HepG2 (cell line): ENCODE results near the gene CLPTM1. TPM values are rescaled to one million over a fixed set of nuclear protein-coding genes. Genes with fewer than 3 reads are reported as not detected.

Source experiments
- ARNT2 ChIP-seq: sonication (generic); formaldehyde crosslinking; IDR thresholded peaks from 2 replicates; pipeline ENCODE4 v1.8.0; 2022; ENCODE audit warnings: mild to moderate bottlenecking, low read depth, missing genetic modification reagents, moderate library complexity
- ASH2L ChIP-seq: fragments of 300-600, 200-600 bp; sonication (generic); IDR thresholded peaks from 2 replicates; pipeline ENCODE4 v1.7.0; 2017; ENCODE audit warnings: low read depth, mild to moderate bottlenecking, moderate library complexity, mixed read lengths, low read length; ENCODE audit not compliant: insufficient read length
- ATF7 ChIP-seq, 2 experiments: fragments of 450-650 bp in 1 of 2; sonication (generic) in 1 of 2; formaldehyde crosslinking in 1 of 2; IDR thresholded peaks; 2 replicates each; pipeline versions ENCODE4 v1.4.0 to v1.6.1; 2016 to 2020; ENCODE audit warnings: antibody characterized with exemption in 1 of 2, mild to moderate bottlenecking in 1 of 2, missing genetic modification reagents in 1 of 2
- CC2D1A ChIP-seq: sonication (generic); formaldehyde crosslinking; IDR thresholded peaks from 2 replicates; pipeline ENCODE4 v1.8.1; 2023; ENCODE audit warnings: mild to moderate bottlenecking, missing genetic modification reagents
- CREBL2 ChIP-seq: sonication (generic); formaldehyde crosslinking; IDR thresholded peaks from 2 replicates; pipeline ENCODE4 v1.8.1; 2023; ENCODE audit warnings: missing genetic modification reagents, mild to moderate bottlenecking, borderline replicate concordance
- DR1 ChIP-seq: sonication (generic); formaldehyde crosslinking; IDR thresholded peaks from 2 replicates; pipeline ENCODE4 v1.8.0; 2021; ENCODE audit warnings: mild to moderate bottlenecking, missing genetic modification reagents, inconsistent platforms
- HNF4A ChIP-seq: sonication (generic); formaldehyde crosslinking; IDR thresholded peaks from 2 replicates; pipeline ENCODE4 v1.4.0; 2020; ENCODE audit warnings: missing genetic modification reagents
- ISL2 ChIP-seq: sonication (generic); formaldehyde crosslinking; IDR thresholded peaks from 2 replicates; pipeline ENCODE4 v1.5.0; 2020; ENCODE audit warnings: missing genetic modification reagents
- MAFG ChIP-seq: sonication (generic); formaldehyde crosslinking; IDR thresholded peaks from 2 replicates; pipeline ENCODE4 v1.5.1; 2020; ENCODE audit warnings: mild to moderate bottlenecking, missing genetic modification reagents
- MBNL3 ChIP-seq: fragments of 250-450 bp; sonication (Bioruptor Pico); conservative IDR thresholded peaks from 2 replicates; pipeline ENCODE4 v1.8.0; 2022; ENCODE audit warnings: mild to moderate bottlenecking, inconsistent platforms
- MXD3 ChIP-seq: IDR thresholded peaks from 2 replicates; pipeline ENCODE4 v1.6.1; 2016; ENCODE audit warnings: mild to moderate bottlenecking, missing biosample characterization, missing genetic modification reagents
- NFIB ChIP-seq: sonication (generic); formaldehyde crosslinking; IDR thresholded peaks from 2 replicates; pipeline ENCODE4 v1.9.0; 2021; ENCODE audit warnings: missing genetic modification reagents, mild to moderate bottlenecking, borderline replicate concordance
- SNAI1 ChIP-seq: sonication (generic); formaldehyde crosslinking; IDR thresholded peaks from 2 replicates; pipeline ENCODE4 v1.5.0; 2020; ENCODE audit warnings: mild to moderate bottlenecking, missing genetic modification reagents, borderline replicate concordance
- SP140L ChIP-seq: sonication (generic); formaldehyde crosslinking; IDR thresholded peaks from 2 replicates; pipeline ENCODE4 v1.4.0; 2020; ENCODE audit warnings: missing genetic modification reagents, borderline replicate concordance
- SP2 ChIP-seq: sonication (generic); formaldehyde crosslinking; IDR thresholded peaks from 2 replicates; pipeline ENCODE4 v1.5.1; 2020; ENCODE audit warnings: mild to moderate bottlenecking, missing genetic modification reagents
- SRY ChIP-seq: sonication (generic); formaldehyde crosslinking; IDR thresholded peaks from 2 replicates; pipeline ENCODE4 v1.8.0; 2022; ENCODE audit warnings: mild to moderate bottlenecking, missing genetic modification reagents
- ZBTB14 ChIP-seq: sonication (generic); formaldehyde crosslinking; IDR thresholded peaks from 2 replicates; pipeline ENCODE4 v1.4.0; 2020; ENCODE audit warnings: missing genetic modification reagents
- ZFY ChIP-seq: sonication (generic); formaldehyde crosslinking; IDR thresholded peaks from 2 replicates; pipeline ENCODE4 v1.4.0; 2020; ENCODE audit warnings: missing genetic modification reagents
- ZNF253 ChIP-seq: sonication (generic); formaldehyde crosslinking; IDR thresholded peaks from 2 replicates; pipeline ENCODE4 v1.8.0; 2022; ENCODE audit warnings: mild to moderate bottlenecking, missing genetic modification reagents, borderline replicate concordance
- ZNF331 ChIP-seq: sonication (generic); formaldehyde crosslinking; IDR thresholded peaks from 2 replicates; pipeline ENCODE4 v1.4.0; 2020; ENCODE audit warnings: missing genetic modification reagents
- ZNF383 ChIP-seq: sonication (generic); formaldehyde crosslinking; IDR thresholded peaks from 2 replicates; pipeline ENCODE4 v1.4.0; 2020; ENCODE audit warnings: missing genetic modification reagents, mild to moderate bottlenecking, borderline replicate concordance
- ZNF558 ChIP-seq: sonication (generic); formaldehyde crosslinking; IDR thresholded peaks from 2 replicates; pipeline ENCODE4 v1.9.0; 2022; ENCODE audit warnings: mild to moderate bottlenecking, missing genetic modification reagents, borderline replicate concordance
- ZNF569 ChIP-seq: sonication (generic); formaldehyde crosslinking; IDR thresholded peaks from 2 replicates; pipeline ENCODE4 v1.5.0; 2020; ENCODE audit warnings: mild to moderate bottlenecking, missing genetic modification reagents, moderate library complexity, borderline replicate concordance
- ZNF619 ChIP-seq: sonication (generic); formaldehyde crosslinking; IDR thresholded peaks from 2 replicates; pipeline ENCODE4 v1.4.0; 2020; ENCODE audit warnings: mild to moderate bottlenecking, missing genetic modification reagents
- ZNF784 ChIP-seq: sonication (generic); formaldehyde crosslinking; IDR thresholded peaks from 2 replicates; pipeline ENCODE4 v1.5.1; 2020; ENCODE audit warnings: missing genetic modification reagents, mild to moderate bottlenecking, borderline replicate concordance
- ZNF83 ChIP-seq: sonication (generic); formaldehyde crosslinking; IDR thresholded peaks from 2 replicates; pipeline ENCODE4 v1.4.0; 2020; ENCODE audit warnings: missing genetic modification reagents, mild to moderate bottlenecking, borderline replicate concordance
- ZSCAN29 ChIP-seq: sonication (generic); formaldehyde crosslinking; conservative IDR thresholded peaks from 2 replicates; pipeline ENCODE4 v1.4.0; 2020; ENCODE audit warnings: mild to moderate bottlenecking, missing genetic modification reagents
- polyA plus RNA-seq, 8 experiments: library from polyadenylated mRNA; depleted of rRNA in 3 of 8; stranded (reverse) in 7 of 8; unstranded in 1 of 8; fragments of >200 nt; fragmentation: Illumina TruSeq in 4 of 8; extraction: Trizol in 4 of 8; gene quantifications; 2 replicates each; pipeline versions ENCODE4 v1.2.1 to v1.2.3, GENCODE V29; 2011 to 2016; ENCODE audit warnings: low read depth in 4 of 8, missing spikeins in 1 of 8, mixed read lengths in 1 of 8; ENCODE audit not compliant: insufficient read depth in 1 of 8
- total RNA-seq, 5 experiments: library from RNA; depleted of rRNA; stranded (reverse); fragments of >200 nt; fragmentation: Illumina TruSeq; extraction: Trizol; gene quantifications; 2 replicates each; pipeline ENCODE4 v1.2.3, GENCODE V29; 2016; ENCODE audit warnings: low read depth in 1 of 5
- TF ChIP-seq, protein P1 (sequence below): sonication (generic); formaldehyde crosslinking; IDR thresholded peaks from 2 replicates; pipeline ENCODE4 v1.8.1; 2023; ENCODE audit warnings: mild to moderate bottlenecking, missing genetic modification reagents, borderline replicate concordance
- TF ChIP-seq, protein P2 (sequence below): sonication (generic); formaldehyde crosslinking; IDR thresholded peaks from 2 replicates; pipeline ENCODE4 v1.9.0; 2021; ENCODE audit warnings: missing genetic modification reagents, mild to moderate bottlenecking, borderline replicate concordance

The CLPTM1 gene
- total and polyA plus RNA-seq, 2 of the 13 experiments (the other 11 are each of a cell fraction or from before 2014, with no cell fraction given): 34.9 to 42.8 TPM

DNA sequence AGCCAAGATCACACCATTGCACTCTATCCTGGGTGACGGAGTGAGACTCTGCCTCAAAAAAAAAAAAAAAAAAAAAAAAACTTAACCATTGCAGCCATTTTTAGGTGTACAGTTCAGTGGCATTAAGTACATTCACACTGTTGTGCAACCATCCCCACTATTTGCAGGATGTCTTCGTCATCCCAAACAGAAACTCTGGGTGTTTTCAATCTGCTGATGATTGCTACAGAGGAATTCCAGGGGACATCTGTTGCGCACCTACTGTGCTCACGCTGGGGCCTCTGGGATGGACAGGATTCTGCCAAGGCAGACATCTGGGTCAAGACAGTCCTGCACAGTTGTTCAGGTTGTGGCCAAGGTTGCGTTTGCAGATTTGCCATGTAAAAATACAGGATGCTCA lies 15.5 kb upstream of the CLPTM1 start (continued):
- no peak for TF ChIP-seq ARNT2
- TF ChIP-seq CC2D1A (CRISPR knock-in tag): no peak
- TF ChIP-seq ZNF253 (CRISPR knock-in tag): no peak
- no peak for TF ChIP-seq MAFG
- no peak for TF ChIP-seq ZNF383
- no peak for TF ChIP-seq ZFY
- no peak for TF ChIP-seq ZBTB14 (CRISPR knock-in tag)
- no peak for TF ChIP-seq ZNF558 (CRISPR knock-in tag)
- no peak for TF ChIP-seq SP140L (CRISPR knock-in tag)
- TF ChIP-seq ZNF619 (CRISPR knock-in tag): no peak
- TF ChIP-seq NFIB (CRISPR knock-in tag): no peak
- TF ChIP-seq SP2 (CRISPR knock-in tag): no peak
- TF ChIP-seq ZNF83: no peak
- no peak for TF ChIP-seq DR1 (CRISPR knock-in tag)
- TF ChIP-seq ZNF784 (CRISPR knock-in tag): no peak
- no peak for TF ChIP-seq MXD3 (CRISPR knock-in tag)
- TF ChIP-seq ZSCAN29 (CRISPR knock-in tag): no peak
- no peak for TF ChIP-seq CREBL2
- TF ChIP-seq, protein P1, sequence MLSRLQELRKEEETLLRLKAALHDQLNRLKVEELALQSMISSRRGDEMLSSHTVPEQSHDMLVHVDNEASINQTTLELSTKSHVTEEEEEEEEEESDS (CRISPR knock-in tag): no peak
- no peak for TF ChIP-seq ZNF569 (CRISPR knock-in tag)
- TF ChIP-seq, protein P2, sequence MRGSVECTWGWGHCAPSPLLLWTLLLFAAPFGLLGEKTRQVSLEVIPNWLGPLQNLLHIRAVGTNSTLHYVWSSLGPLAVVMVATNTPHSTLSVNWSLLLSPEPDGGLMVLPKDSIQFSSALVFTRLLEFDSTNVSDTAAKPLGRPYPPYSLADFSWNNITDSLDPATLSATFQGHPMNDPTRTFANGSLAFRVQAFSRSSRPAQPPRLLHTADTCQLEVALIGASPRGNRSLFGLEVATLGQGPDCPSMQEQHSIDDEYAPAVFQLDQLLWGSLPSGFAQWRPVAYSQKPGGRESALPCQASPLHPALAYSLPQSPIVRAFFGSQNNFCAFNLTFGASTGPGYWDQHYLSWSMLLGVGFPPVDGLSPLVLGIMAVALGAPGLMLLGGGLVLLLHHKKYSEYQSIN (CRISPR knock-in tag): no peak
- TF ChIP-seq HNF4A (CRISPR knock-in tag): no peak
- TF ChIP-seq ISL2 (CRISPR knock-in tag): no peak
- TF ChIP-seq SNAI1 (CRISPR knock-in tag): no peak
- TF ChIP-seq MBNL3 (CRISPR knock-in tag): no peak
- TF ChIP-seq ASH2L: no peak
- peak; percentile 39; the same call in 1 of the 2 replicates for TF ChIP-seq ZNF331 (CRISPR knock-in tag)
- TF ChIP-seq ATF7 (IDR thresholded peaks at IDR 0.05): no peak
- no peak for TF ChIP-seq ATF7 (CRISPR knock-in tag; IDR thresholded peaks at IDR 0.05)
- no peak for TF ChIP-seq SRY (CRISPR knock-in tag)
